ENCODE results near the gene KRTAP1-1.
"Not testable (repeated sequence)": the region's sequence is repeated elsewhere in the genome, so short reads cannot be mapped to it uniquely, and the experiment has no call there.

DNA sequence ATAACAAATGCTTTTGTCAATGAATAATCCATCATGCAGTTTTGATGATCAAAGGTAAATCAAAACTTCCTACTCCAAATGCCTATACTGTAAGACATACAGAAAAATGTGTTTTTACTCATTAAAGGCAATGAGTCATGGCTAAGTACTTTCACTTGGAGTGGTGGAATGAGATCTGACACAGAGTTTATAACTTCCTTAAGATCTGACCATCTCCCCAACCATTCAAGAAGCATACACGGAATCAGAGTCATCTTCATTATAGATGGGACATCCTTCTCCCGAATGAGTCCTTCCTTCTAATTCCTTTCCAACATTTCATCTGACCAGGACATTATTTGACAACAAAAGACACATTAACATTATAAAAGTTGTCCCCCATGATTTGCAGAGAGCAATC lies 42.2 kb upstream of the KRTAP1-1 start:
- not testable (repeated sequence) for TF ChIP-seq CTCF (conservative IDR thresholded peaks at IDR 0.05; ENCODE audit: low read depth, low read length); EZH2 (IDR thresholded peaks at IDR 0.05; ENCODE audit: low read length, unreplicated experiment)

Data from PC-3 (cell line).